Mesothelial cell of epicardium (in vitro differentiated cells): ENCODE results near the gene NT5DC1. TPM values are rescaled to one million over a fixed set of nuclear protein-coding genes. Genes with fewer than 3 reads are reported as not detected.
"Not testable (repeated sequence)": the region's sequence is repeated elsewhere in the genome, so short reads cannot be mapped to it uniquely, and the experiment has no call there.

ENCODE experiments used
- DNase-seq, 2 experiments: peaks; one replicate each; pipeline ENCODE4 v3.0.0; 2021; ENCODE audit warnings: low spot score in 2 of 2; ENCODE audit not compliant: unreplicated experiment in 2 of 2
- H3K27ac Mint-ChIP-seq: 2 replicates; pipeline ENCODE4 v1.8.0; 2021; ENCODE audit warnings: mixed read lengths
- H3K27me3 Mint-ChIP-seq: 2 replicates; pipeline ENCODE4 v1.8.0; 2021; ENCODE audit warnings: low read depth, mixed read lengths
- H3K36me3 Mint-ChIP-seq: 2 replicates; pipeline ENCODE4 v1.8.0; 2021; ENCODE audit warnings: mixed read lengths
- H3K4me1 Mint-ChIP-seq: 2 replicates; pipeline ENCODE4 v1.8.0; 2021; ENCODE audit warnings: mixed read lengths
- H3K4me3 Mint-ChIP-seq: 2 replicates; pipeline ENCODE4 v1.8.0; 2021; ENCODE audit warnings: mild to moderate bottlenecking, moderate library complexity, mixed read lengths
- H3K9me3 Mint-ChIP-seq: 2 replicates; pipeline ENCODE4 v1.8.0; 2021; ENCODE audit warnings: mixed read lengths
- total RNA-seq: library from RNA; stranded (reverse); gene quantifications from 3 replicates; pipeline ENCODE4 v1.2.1, GENCODE V29; 2021
- TF ChIP-seq, protein P1 (sequence below): fragments of 200-600 bp; sonication (generic); IDR thresholded peaks from one replicate; pipeline ENCODE4 v1.5.0; 2021; ENCODE audit warnings: antibody characterized with exemption; ENCODE audit not compliant: unreplicated experiment

Gene NT5DC1
- total RNA-seq, 1 donor from 2014 or later, result 34.5 TPM

- Mint-ChIP-seq H3K9me3 (peaks cover 28% of the 10 kb centered on the region), H3K27ac (no peak overlapping the region), H3K4me3 (no peak overlapping the region), H3K36me3 (peaks cover 12% of the 10 kb centered on the region), H3K27me3 (no peaks in the 10 kb centered on the region), H3K4me1 (no peaks in the 10 kb centered on the region)
- DNase-seq, result no peak
- TF ChIP-seq, protein P1, sequence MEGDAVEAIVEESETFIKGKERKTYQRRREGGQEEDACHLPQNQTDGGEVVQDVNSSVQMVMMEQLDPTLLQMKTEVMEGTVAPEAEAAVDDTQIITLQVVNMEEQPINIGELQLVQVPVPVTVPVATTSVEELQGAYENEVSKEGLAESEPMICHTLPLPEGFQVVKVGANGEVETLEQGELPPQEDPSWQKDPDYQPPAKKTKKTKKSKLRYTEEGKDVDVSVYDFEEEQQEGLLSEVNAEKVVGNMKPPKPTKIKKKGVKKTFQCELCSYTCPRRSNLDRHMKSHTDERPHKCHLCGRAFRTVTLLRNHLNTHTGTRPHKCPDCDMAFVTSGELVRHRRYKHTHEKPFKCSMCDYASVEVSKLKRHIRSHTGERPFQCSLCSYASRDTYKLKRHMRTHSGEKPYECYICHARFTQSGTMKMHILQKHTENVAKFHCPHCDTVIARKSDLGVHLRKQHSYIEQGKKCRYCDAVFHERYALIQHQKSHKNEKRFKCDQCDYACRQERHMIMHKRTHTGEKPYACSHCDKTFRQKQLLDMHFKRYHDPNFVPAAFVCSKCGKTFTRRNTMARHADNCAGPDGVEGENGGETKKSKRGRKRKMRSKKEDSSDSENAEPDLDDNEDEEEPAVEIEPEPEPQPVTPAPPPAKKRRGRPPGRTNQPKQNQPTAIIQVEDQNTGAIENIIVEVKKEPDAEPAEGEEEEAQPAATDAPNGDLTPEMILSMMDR, result no peak
Observed at GRCh38 chr6:116094041-116094440, 6.6 kb upstream of the NT5DC1 start.

GRCh38 chr6:116096048-116096759, 4.4 kb upstream of the NT5DC1 start:
- Mint-ChIP-seq H3K9me3 (peaks cover 22% of the 10 kb centered on the region), H3K36me3 (peaks cover 12% of the 10 kb centered on the region), H3K4me1 (peaks cover 10% of the 10 kb centered on the region)
- DNase-seq, H3K27ac Mint-ChIP-seq, H3K27me3 Mint-ChIP-seq, H3K4me3 Mint-ChIP-seq: not testable (repeated sequence)

DNA sequence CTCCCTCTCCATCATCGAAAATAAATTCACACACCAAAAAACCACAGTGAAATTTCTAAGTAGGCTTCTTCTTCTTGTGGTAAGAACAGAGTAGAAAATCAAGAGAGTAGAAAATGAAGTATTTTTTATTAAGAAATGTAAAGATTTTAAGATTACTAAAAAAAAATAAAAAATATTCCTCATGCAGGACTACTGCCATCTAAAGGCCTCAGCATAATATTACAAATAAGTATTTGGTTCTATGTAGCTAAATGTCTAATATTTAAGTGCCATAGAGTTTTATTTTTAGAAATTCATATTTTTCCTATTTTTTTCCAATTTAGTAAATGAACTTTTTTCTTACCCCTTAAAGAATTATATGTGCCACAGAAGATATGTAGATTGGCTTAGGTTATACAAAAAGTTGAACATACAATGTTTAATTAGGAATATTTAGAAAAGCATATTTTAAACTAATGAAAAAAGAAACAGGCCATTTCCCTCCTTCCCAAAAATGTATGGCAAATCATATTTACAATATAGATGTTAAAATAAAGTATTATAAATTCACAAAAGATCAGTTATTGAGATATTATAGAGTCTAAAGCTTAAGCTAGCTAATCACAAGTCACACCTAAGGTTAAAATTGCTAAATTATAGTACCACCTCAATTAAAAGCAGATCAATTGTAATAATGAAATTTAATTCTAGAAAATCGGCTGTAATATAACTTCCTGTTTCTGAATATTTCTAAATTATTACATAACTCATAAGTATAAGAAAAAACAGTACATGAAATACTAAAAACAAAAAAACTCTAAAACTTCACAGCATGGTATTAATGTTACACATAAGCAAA, 3.5 kb upstream of the NT5DC1 start:
- Mint-ChIP-seq H3K36me3 (peaks cover 12% of the 10 kb centered on the region), H3K27me3 (no peaks in the 10 kb centered on the region), H3K4me1 (peaks cover 20% of the 10 kb centered on the region), H3K4me3 (no peak overlapping the region), H3K9me3 (peaks cover 22% of the 10 kb centered on the region), H3K27ac (no peak overlapping the region)
- DNase-seq, result no peak
- TF ChIP-seq, protein P1, result peak; percentile 57

DNA sequence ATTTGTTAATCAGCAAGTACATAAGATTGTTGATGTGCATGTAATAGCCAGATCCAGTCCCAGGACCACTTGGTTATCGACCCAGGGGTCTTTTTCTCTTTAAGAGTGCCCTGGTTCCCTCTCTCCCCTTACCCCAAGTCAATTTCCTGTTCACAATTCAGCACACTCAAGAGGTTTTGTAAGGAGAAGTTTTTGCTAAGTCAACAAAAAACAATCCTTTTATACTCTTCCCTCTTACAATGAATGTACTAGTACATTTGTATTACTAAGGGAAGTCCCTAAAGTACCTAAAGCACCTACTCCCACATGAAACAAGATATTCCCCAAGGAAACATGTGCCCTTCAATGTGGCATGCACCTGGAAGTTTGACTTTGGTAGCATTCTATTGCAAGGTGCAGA, 1.6 kb upstream of the NT5DC1 start:
- TF ChIP-seq, protein P1, result no peak
- H3K4me3 Mint-ChIP-seq, result no peak overlapping the region

GRCh38 chr6:116101302-116101718, 657 bp downstream of the NT5DC1 start:
- TF ChIP-seq, protein P1, result no peak
- Mint-ChIP-seq H3K4me3 (peak overlapping the region; percentile 92), H3K9me3 (peaks cover 3% of the 10 kb centered on the region), H3K27ac (peak overlapping the region; percentile 94), H3K36me3 (peaks cover 9% of the 10 kb centered on the region), H3K27me3 (no peaks in the 10 kb centered on the region), H3K4me1 (peaks cover 46% of the 10 kb centered on the region)
- DNase-seq, result no peak

More for the DNA sequence above, 1.6 kb upstream of the NT5DC1 start:
- H3K9me3 Mint-ChIP-seq, result peaks cover 22% of the 10 kb centered on the region
- H3K27me3 Mint-ChIP-seq, result no peaks in the 10 kb centered on the region
- DNase-seq, result no peak
- peaks cover 30% of the 10 kb centered on the region for H3K4me1 Mint-ChIP-seq
- peaks cover 12% of the 10 kb centered on the region for H3K36me3 Mint-ChIP-seq
- H3K27ac Mint-ChIP-seq, result no peak overlapping the region

GRCh38 chr6:116101790-116102189, 1.1 kb downstream of the NT5DC1 start:
- H3K36me3 Mint-ChIP-seq, result peaks cover 4% of the 10 kb centered on the region
- H3K27ac Mint-ChIP-seq, result peak overlapping the region; percentile 94
- TF ChIP-seq, protein P1, result no peak
- peaks cover 49% of the 10 kb centered on the region for H3K4me1 Mint-ChIP-seq
- peaks cover under 1% of the 10 kb centered on the region for H3K9me3 Mint-ChIP-seq
- H3K27me3 Mint-ChIP-seq, result no peaks in the 10 kb centered on the region
- DNase-seq, result no peak
- H3K4me3 Mint-ChIP-seq, result peak overlapping the region; percentile 92
